Endodermal cell (in vitro differentiated cells): ENCODE results near the gene TSPAN18. TPM values are rescaled to one million over a fixed set of nuclear protein-coding genes. Genes with fewer than 3 reads are reported as not detected.
A peak's percentile ranks its signal among the peaks of the same experiment; 100 is the strongest.

ENCODE experiments used
- DNase-seq: peaks from one replicate; pipeline ENCODE4 v3.0.0-alpha.2; 2017
- H3K27ac ChIP-seq: 2 replicates; pipeline ENCODE4 v1.5.1; 2013; ENCODE audit warnings: mild to moderate bottlenecking, low read depth, low read length, moderate library complexity
- H3K27me3 ChIP-seq: 2 replicates; pipeline ENCODE4 v1.6.1; 2013; ENCODE audit warnings: mild to moderate bottlenecking, low read length, moderate library complexity; ENCODE audit not compliant: insufficient read depth, control insufficient read depth, poor library complexity, severe bottlenecking
- H3K36me3 ChIP-seq: 2 replicates; pipeline ENCODE4 v1.7.0; 2013; ENCODE audit warnings: mild to moderate bottlenecking, low read length, moderate library complexity; ENCODE audit not compliant: control insufficient read depth, insufficient read depth
- H3K4me1 ChIP-seq: one replicate; pipeline ENCODE4 v1.7.0; 2013; ENCODE audit warnings: low read length; ENCODE audit not compliant: control insufficient read depth, insufficient read depth
- H3K4me3 ChIP-seq: 2 replicates; pipeline ENCODE4 v1.5.1; 2013; ENCODE audit warnings: mild to moderate bottlenecking, low read length, moderate library complexity
- H3K9ac ChIP-seq: 2 replicates; pipeline ENCODE4 v1.6.1; 2013; ENCODE audit warnings: mild to moderate bottlenecking, low read length, moderate library complexity; ENCODE audit not compliant: poor library complexity, severe bottlenecking; ENCODE audit errors: extremely low read depth
- H3K9me3 ChIP-seq: 2 replicates; pipeline ENCODE4 v1.6.1; 2013; ENCODE audit warnings: mild to moderate bottlenecking, low read length, moderate library complexity; ENCODE audit not compliant: control insufficient read depth
- H3K27ac Mint-ChIP-seq: 2 replicates; pipeline ENCODE4 v1.8.0; 2020; ENCODE audit warnings: mixed read lengths
- H3K27me3 Mint-ChIP-seq: 2 replicates; pipeline ENCODE4 v1.8.0; 2021; ENCODE audit warnings: mild to moderate bottlenecking, mixed read lengths; ENCODE audit not compliant: insufficient read depth
- H3K36me3 Mint-ChIP-seq: 2 replicates; pipeline ENCODE4 v1.8.0; 2020; ENCODE audit warnings: low read depth, mixed read lengths
- H3K4me1 Mint-ChIP-seq: 2 replicates; pipeline ENCODE4 v1.8.0; 2020; ENCODE audit warnings: mixed read lengths
- H3K4me3 Mint-ChIP-seq: 2 replicates; pipeline ENCODE4 v1.8.0; 2020; ENCODE audit warnings: mild to moderate bottlenecking, moderate library complexity, mixed read lengths
- H3K9me3 Mint-ChIP-seq: 2 replicates; pipeline ENCODE4 v1.8.0; 2020; ENCODE audit warnings: mild to moderate bottlenecking, mixed read lengths
- CTCF ChIP-seq: fragments of 200-600 bp; sonication (generic); conservative IDR thresholded peaks from 2 replicates; pipeline ENCODE4 v1.5.0; 2021; ENCODE audit warnings: antibody characterized with exemption, mild to moderate bottlenecking
- WGBS, 2 experiments: methylation state at CpG; one replicate each; pipeline versions ENCODE4 v1.1.5 to v1.1.7; 2013; ENCODE audit warnings: missing lambda C conversion rate in 2 of 2, mixed read lengths in 1 of 2; ENCODE audit not compliant: insufficient coverage in 1 of 2, insufficient read length in 1 of 2; 5-methylcytosine and 5-hydroxymethylcytosine counted together
- total RNA-seq, 2 donors: library from RNA; stranded (reverse); fragmentation: NEBNext Ultra II Directional in 1 of 2; extraction: Animal tissue kit (Norgen Biotek cat#: 25700) in 1 of 2; gene quantifications; 2 replicates in 1 of 2; 3 replicates in 1 of 2; pipeline ENCODE4 v1.2.1, GENCODE V29; 2021

TSPAN18 gene
- total RNA-seq, 2 donors from 2014 or later = 28.0 to 28.7 TPM

GRCh38 chr11:44766112-44766971, 39.6 kb downstream of the TSPAN18 start:
- Histone ChIP-seq H3K4me1 (peaks cover 31% of the 10 kb centered on the region), H3K9ac (no peak overlapping the region), H3K36me3 (peaks cover 10% of the 10 kb centered on the region), H3K27ac (peak overlapping the region; percentile 47), H3K9me3 (peaks cover 18% of the 10 kb centered on the region), H3K4me3 (no peak overlapping the region), H3K27me3 (no peaks in the 10 kb centered on the region)
- Mint-ChIP-seq H3K27me3 (peaks cover 29% of the 10 kb centered on the region), H3K27ac (peak overlapping the region; percentile 14), H3K9me3 (peaks cover 17% of the 10 kb centered on the region), H3K4me3 (no peak overlapping the region), H3K36me3 (peaks cover 14% of the 10 kb centered on the region), H3K4me1 (peaks cover 36% of the 10 kb centered on the region)
- TF ChIP-seq CTCF = no peak
- 36 to 100% methylated on average over 1 to 8 of the region's 8 CpGs for WGBS, 2 experiments
- DNase-seq = peak; percentile 71

GRCh38 chr11:44766972-44767278, 40.2 kb downstream of the TSPAN18 start:
- no peak overlapping the region for H3K27ac Mint-ChIP-seq
- no peak overlapping the region for H3K4me3 Mint-ChIP-seq
- Histone ChIP-seq H3K9ac (no peak overlapping the region), H3K9me3 (peaks cover 18% of the 10 kb centered on the region), H3K4me1 (peaks cover 26% of the 10 kb centered on the region), H3K4me3 (no peak overlapping the region), H3K27me3 (no peaks in the 10 kb centered on the region), H3K27ac (no peak overlapping the region), H3K36me3 (peaks cover 10% of the 10 kb centered on the region)
- peaks cover 29% of the 10 kb centered on the region for H3K27me3 Mint-ChIP-seq
- DNase-seq = no peak
- TF ChIP-seq CTCF = no peak
- peaks cover 17% of the 10 kb centered on the region for H3K9me3 Mint-ChIP-seq
- peaks cover 30% of the 10 kb centered on the region for H3K4me1 Mint-ChIP-seq
- H3K36me3 Mint-ChIP-seq = peaks cover 14% of the 10 kb centered on the region

- DNase-seq = peak; percentile 18
- H3K4me3 ChIP-seq = no peak overlapping the region
- no peak for TF ChIP-seq CTCF
- H3K9ac ChIP-seq = no peak overlapping the region
- no peaks in the 10 kb centered on the region for H3K27me3 ChIP-seq
- peaks cover 22% of the 10 kb centered on the region for H3K4me1 ChIP-seq
- Mint-ChIP-seq H3K4me3 (no peak overlapping the region), H3K4me1 (peaks cover 25% of the 10 kb centered on the region), H3K9me3 (peaks cover 17% of the 10 kb centered on the region), H3K27me3 (peaks cover 29% of the 10 kb centered on the region), H3K27ac (no peak overlapping the region), H3K36me3 (peaks cover 14% of the 10 kb centered on the region)
- 91% methylated on average over 1 of the region's 1 CpG; no CpG with 5 or more reads in 1 of the 2 experiments for WGBS, 2 experiments
- H3K36me3 ChIP-seq = peaks cover 10% of the 10 kb centered on the region
- H3K9me3 ChIP-seq = peaks cover 18% of the 10 kb centered on the region
- no peak overlapping the region for H3K27ac ChIP-seq
Observed at GRCh38 chr11:44767421-44767820, 40.7 kb downstream of the TSPAN18 start.
